ENCODE measurements around the gene FCGR3A.
"Not testable (repeated sequence)": the region's sequence is repeated elsewhere in the genome, so short reads cannot be mapped to it uniquely, and the experiment has no call there.

FCGR3A gene

DNA sequence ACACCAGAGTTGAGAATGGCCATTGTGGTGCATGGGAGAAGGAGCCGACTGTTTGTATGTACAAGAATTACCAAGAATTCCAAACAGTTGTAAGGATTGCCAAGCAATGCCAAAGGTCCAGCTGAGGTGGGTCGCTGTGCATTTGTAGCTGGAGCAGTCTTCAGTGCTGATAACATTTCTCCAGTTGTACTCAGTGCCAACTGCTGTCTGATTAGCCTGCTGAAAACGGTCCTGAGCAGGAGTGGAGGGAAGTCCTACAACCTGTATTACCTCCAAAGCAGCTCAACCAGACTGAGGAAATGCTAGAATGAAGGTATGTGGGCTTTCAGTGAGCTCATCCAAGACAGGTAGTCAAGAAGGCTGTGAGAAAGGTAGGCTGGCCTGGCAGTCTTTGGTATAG, 6.5 kb upstream of the FCGR3A start:
- DNase-seq: not testable (repeated sequence)

GRCh38 chr1:161554815-161555417, 5.3 kb upstream of the FCGR3A start:
- peak in 1 of 2 donors; percentile 13 for DNase-seq

DNA sequence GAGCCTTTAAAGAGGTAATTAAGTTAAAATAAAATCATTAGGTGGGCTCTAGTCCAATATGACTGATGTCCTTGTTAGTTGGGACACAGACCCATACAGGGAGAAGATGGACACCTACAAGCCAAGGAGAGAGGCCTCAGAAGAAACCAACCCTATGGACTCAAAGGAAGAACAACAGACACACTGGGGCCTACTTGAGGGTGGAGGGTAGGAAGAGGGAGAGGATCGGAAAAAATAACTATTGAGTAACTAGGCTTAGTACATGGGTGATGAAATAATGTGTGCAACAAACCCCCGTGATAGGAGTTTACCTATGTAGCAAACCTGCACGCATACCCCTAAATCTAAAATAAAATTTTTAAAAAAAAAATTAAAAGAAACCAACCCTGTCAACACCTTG, 4.7 kb upstream of the FCGR3A start:
- not testable (repeated sequence) for DNase-seq

- DNase-seq: not testable (repeated sequence)
Observed at GRCh38 chr1:161553631-161554030, 4.0 kb upstream of the FCGR3A start.

GRCh38 chr1:161550942-161551341, 1.3 kb upstream of the FCGR3A start:
- not testable (repeated sequence) for DNase-seq

- DNase-seq: not testable (repeated sequence)
Observed at GRCh38 chr1:161548749-161549406, 740 bp downstream of the FCGR3A start.

GRCh38 chr1:161547995-161548741, 1.4 kb downstream of the FCGR3A start:
- DNase-seq: not testable (repeated sequence)

DNA sequence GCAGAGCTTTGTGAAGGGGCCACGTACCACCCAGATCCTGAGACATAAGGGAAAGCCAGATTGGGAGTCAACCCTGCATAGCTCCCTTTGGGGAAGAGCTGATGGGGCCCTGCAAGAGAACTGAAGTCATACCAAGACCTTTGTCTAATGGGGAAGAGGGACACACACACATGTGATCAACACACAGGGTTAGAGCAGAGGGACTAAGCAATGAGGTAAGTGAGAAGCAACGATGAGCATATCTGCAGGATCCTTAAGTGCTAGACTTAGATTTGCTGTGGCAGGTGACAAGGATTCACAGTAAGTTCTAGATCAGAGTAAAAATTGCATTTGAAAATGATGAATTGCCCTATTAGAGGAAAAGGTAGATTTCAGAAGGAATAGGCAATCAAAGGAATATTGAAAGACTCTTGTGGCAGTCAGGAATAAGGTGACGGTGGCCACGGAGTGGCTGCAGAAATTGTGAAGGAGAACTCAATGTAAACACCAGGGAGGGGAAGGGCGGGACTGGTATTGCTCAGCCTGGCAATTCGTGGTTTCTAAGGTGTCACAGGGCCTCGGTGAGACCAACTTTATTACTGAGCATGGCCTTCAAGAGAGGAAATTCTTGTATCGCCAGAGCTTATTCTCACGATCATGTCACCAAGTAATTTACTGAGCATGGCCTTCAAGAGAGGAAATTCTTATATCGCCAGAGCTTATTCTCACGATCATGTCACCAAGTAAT, 4.5 kb downstream of the FCGR3A start:
- DNase-seq: not testable (repeated sequence)

- DNase-seq: not testable (repeated sequence)
Observed at GRCh38 chr1:161543125-161543524, 6.5 kb downstream of the FCGR3A start.

DNA sequence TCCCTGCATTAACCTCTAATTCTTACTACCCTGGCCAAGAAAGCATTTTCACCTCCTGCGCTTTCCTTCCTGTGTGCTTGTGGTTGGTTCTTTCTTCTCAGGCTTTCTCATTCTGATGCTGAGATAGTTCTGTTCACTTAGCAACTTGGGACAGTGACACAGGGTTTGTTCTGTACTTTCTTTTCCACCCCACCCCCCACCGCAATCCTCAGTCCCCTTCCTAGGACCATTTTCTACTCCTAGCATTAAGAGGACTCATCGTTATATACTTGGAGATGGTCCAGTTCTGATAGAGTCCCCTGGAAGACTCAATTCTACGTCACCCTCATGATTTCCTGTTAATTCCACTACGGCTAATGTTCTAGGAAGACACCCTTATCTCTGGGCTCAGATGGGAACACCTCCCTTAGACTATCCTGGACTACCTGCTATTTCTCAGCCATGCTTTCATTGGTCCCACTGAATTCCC, 7.5 kb downstream of the FCGR3A start:
- peak; percentile 47 to 58 for DNase-seq

DNA sequence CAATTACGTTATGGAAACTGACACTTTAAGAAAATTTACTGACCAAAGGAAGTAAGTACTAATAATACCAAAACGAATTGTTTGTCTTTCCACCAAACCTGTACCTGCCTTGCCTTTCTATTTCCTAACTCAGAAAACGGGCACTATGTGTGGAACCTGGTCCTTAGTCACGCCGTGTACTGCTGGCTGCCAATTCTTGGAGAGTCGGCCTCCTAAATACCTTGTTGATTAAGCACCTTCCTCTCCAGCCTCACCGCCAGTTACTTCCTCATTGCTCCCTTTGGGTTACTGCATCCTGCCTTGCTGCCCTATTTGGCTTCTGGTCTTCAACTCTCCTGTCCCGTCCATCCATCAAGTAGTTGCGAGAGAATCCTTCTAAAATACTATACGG, 9.1 kb downstream of the FCGR3A start:
- DNase-seq: peak in 1 of 2 donors; percentile 29

DNA sequence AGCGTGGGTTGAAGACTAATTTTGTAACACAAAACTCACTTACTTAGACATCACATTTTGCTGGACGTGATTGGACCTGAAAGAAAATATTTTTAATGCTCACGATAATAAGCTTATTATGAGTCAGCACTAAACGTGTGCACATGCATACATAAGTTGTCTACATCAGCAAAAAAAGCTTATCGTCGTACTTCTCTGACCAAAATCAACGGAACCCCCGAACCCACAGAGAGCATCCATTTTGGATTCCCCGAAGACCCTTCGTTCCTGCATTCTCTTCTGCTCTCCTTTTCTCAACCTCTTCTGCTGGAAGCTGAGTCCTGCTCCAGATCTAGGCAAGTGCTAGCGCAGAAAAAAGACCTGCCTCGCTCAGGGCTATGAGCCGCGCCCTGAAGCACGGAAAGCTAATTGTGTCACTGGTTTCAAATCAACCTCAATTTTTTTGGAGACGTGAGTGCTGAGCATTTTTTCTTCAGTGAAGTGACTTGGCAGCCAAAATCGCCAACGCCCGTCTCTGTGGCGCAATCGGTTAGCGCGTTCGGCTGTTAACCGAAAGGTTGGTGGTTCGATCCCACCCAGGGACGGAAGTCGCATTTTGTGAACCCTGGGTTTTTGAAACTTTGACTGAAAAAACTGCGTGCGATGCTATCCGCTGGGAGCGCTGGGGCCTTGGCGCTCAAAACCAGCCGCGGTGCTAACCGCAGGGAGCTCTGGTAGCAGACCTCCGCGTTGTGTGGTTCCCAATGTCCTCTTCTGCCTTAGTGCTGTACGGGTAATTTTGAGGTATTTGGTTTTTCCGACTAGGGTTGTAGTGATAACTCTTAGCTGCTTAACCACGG, 9.7 kb downstream of the FCGR3A start:
- peak; percentile 97 to 100 for DNase-seq

DNA sequence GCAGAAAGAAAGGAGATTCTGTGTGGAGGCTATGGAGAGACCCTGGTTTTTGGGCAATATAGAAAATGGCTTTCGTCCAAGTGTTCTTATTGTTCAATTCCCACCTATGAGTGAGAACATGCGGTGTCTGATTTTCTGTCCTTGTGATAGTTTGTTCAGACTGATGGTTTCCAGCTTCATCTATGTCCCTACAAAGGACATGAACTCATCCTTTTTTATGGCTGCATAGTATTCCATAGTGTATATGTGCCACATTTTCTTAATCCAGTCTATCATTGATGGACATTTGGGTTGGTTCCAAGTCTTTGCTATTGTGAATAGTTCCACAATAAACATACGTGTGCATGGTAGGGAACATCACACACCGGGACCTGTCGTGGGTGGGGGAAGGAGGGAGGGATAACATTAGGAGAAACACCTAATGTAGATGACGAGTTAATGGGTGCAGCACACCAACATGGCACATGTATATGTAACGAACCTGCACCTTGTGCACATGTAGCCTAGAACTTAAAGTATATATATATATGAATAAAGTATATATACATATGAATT, 10.6 kb downstream of the FCGR3A start:
- DNase-seq: not testable (repeated sequence)

GRCh38 chr1:161537068-161537669, 12.4 kb downstream of the FCGR3A start:
- not testable (repeated sequence) for DNase-seq

DNA sequence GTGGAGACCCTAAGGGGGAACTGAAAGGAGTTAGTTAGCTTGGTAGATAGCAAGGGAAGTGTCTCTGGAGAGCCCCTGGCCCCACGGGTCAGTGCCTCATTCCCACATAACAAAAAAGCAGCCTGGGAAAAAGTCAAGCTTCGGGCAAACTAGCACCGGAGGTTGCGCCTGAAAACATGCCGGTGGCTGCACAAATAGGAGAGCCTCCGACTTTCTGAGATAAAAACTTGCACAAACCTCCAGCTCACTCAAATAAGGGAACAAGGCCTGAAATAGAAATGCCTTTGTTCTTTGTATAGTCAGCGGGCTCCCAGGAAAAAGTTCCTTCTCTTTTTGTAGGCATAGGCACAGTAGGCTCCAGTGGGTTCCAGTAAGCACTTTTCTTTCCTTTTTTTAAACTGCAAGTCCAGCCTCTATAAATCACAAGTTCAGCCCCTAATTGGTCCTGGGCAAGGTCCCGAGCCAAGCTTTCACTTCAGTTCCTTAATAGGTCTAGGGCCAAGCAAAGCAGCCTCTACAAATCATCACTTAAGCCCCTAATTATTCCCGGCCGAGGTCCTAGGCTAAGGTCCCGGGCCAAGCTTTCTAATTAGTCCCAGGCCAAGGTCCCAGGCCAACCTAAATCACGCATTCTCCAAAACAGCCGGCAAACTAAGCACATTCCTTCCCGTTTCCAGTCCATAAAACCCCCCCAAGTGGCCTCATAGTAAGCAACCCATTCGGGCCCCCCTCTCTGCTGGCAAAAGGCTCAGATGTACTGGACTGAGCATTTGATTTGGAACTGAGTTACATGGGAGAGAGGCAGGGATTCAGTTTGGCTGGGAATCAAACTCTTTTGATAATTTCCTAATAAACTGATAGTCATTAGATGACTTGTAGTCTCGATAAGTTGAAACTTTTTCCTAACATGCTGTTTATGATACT, 16.7 kb downstream of the FCGR3A start:
- not testable (repeated sequence) for DNase-seq

GRCh38 chr1:161531986-161532643, 17.5 kb downstream of the FCGR3A start:
- DNase-seq: no peak

DNA sequence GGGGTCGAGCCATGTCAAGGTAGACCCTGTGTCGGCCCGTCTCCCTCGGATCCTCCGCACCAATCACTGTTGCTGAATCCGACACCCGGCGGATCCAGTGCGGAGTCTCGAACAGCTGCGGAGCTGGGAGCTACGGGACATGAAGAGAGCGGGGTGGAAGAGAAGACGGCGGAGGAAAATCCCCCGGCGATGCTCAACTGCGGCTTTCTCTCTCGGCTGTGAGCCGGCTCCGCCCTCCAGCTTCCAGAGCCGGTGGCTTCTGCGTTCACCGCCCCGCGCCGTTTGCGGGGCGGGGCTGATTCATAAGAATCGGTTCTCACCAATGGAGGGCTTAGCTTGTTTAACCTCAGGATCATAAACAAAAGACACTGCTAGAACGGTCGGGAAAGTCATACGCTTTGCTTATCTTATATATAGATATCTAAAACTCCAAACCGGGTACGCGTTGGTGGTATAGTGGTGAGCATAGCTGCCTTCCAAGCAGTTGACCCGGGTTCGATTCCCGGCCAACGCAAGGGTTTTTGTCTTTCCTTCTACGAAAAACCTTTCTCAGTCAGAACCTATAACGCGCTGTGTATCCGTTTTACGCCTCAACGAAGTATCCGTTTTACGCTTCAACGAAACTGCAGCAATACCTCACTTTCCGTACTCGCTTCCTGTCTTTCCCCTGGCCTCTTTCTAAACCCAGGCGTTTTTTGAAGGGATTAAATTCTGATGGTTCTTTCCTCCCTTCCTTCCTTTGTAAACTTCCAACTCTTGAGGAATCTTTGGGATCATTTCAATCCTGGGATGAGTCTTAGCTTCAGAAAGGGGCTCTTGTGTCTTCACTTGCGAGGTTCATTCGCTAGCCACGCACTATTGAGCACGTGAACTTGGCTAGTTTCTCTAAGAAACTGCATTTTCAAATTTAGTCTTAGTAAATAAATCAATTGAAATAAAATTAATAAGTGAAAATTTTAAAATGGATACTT, 18.7 kb downstream of the FCGR3A start:
- peak; percentile 93 to 99 for DNase-seq

DNA sequence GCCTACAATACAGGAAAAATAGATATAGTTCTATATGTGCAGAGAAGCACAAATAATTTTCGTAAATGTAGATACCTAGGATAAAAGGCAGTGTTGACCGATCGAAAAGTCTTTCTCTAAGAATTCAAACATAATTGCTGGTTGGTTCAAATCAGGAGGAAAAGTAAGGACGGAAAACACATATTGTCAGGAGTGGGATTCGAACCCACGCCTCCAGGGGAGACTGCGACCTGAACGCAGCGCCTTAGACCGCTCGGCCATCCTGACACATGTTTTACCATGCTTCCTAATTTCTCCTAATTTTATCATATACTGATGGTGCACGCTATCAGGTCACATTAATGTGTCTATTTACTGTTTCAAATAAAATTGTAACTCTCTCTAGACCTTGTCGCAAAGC, 19.5 kb downstream of the FCGR3A start:
- peak; percentile 76 to 86 for DNase-seq
